Stimulated activated CD8-positive, alpha-beta memory T cell treated with anti-CD3 and anti-CD28 coated beads, Interleukin-7, amount 100 ng/mL, for 24 hours (primary cell): ENCODE results near the gene MYO6.
"Not testable (repeated sequence)": the region's sequence is repeated elsewhere in the genome, so short reads cannot be mapped to it uniquely, and the experiment has no call there.

Source experiments
- DNase-seq: peaks from one replicate; pipeline ENCODE4 v3.0.0-alpha.2; 2020; ENCODE audit warnings: low read depth

Gene MYO6

GRCh38 chr6:75748743-75749538, at the start of gene MYO6:
Gene MYO6 (plus strand): TSS chr6:75749239. CDS start chr6:75817548, 68,309 bp downstream.
- peak; percentile 1 for DNase-seq

GRCh38 chr6:75708334-75708733, 40.7 kb upstream of the MYO6 start:
- DNase-seq: not testable (repeated sequence)

GRCh38 chr6:75711173-75711572, 37.9 kb upstream of the MYO6 start:
- no peak for DNase-seq

GRCh38 chr6:75719133-75719532, 29.9 kb upstream of the MYO6 start:
- DNase-seq: no peak

GRCh38 chr6:75723382-75723781, 25.7 kb upstream of the MYO6 start:
- no peak for DNase-seq

- DNase-seq: no peak
Observed at GRCh38 chr6:75727206-75727605, 21.8 kb upstream of the MYO6 start.

GRCh38 chr6:75731029-75731428, 18.0 kb upstream of the MYO6 start:
- not testable (repeated sequence) for DNase-seq

- DNase-seq: no peak
Observed at GRCh38 chr6:75735491-75736186, 13.4 kb upstream of the MYO6 start.

- DNase-seq: no peak
Observed at GRCh38 chr6:75743971-75744370, 5.1 kb upstream of the MYO6 start.

GRCh38 chr6:75745404-75745803, 3.6 kb upstream of the MYO6 start:
- DNase-seq: no peak

GRCh38 chr6:75746221-75746620, 2.8 kb upstream of the MYO6 start:
- DNase-seq: no peak

GRCh38 chr6:75747152-75747992, 1.7 kb upstream of the MYO6 start:
- DNase-seq: no peak

- DNase-seq: no peak
Observed at GRCh38 chr6:75748003-75748742, 866 bp upstream of the MYO6 start.

- DNase-seq: no peak
Observed at GRCh38 chr6:75751443-75751842, 2.4 kb downstream of the MYO6 start.

GRCh38 chr6:75752365-75752764, 3.3 kb downstream of the MYO6 start:
- DNase-seq: no peak

- no peak for DNase-seq
Observed at GRCh38 chr6:75755704-75756103, 6.7 kb downstream of the MYO6 start.

- DNase-seq: no peak
Observed at GRCh38 chr6:75757295-75757694, 8.3 kb downstream of the MYO6 start.

- no peak for DNase-seq
Observed at GRCh38 chr6:75758061-75758460, 9.0 kb downstream of the MYO6 start.

GRCh38 chr6:75759207-75759606, 10.2 kb downstream of the MYO6 start:
- no peak for DNase-seq

GRCh38 chr6:75760320-75760719, 11.3 kb downstream of the MYO6 start:
- no peak for DNase-seq

- DNase-seq: no peak
Observed at GRCh38 chr6:75761489-75761888, 12.4 kb downstream of the MYO6 start.

- no peak for DNase-seq
Observed at GRCh38 chr6:75762063-75762462, 13.0 kb downstream of the MYO6 start.
